K562 (cell line): ENCODE measurements around the gene SNTG2. TPM values are rescaled to one million over a fixed set of nuclear protein-coding genes. Genes with fewer than 3 reads are reported as not detected.

Experiments
- CREM ChIP-seq: IDR thresholded peaks from 2 replicates; pipeline ENCODE4 v1.6.1; 2014; ENCODE audit warnings: antibody characterized with exemption, low read depth
- FOXA1 ChIP-seq: fragments of 450-650 bp; IDR thresholded peaks from 2 replicates; pipeline ENCODE4 v1.6.1; 2016; ENCODE audit warnings: mild to moderate bottlenecking, borderline replicate concordance
- FOXK1 ChIP-seq: sonication (generic); formaldehyde crosslinking; IDR thresholded peaks from 2 replicates; pipeline ENCODE4 v1.8.0; 2022; ENCODE audit warnings: missing genetic modification reagents, mild to moderate bottlenecking, borderline replicate concordance
- HCFC1 ChIP-seq: IDR thresholded peaks from 2 replicates; pipeline ENCODE4 v1.6.1; 2012; ENCODE audit warnings: low read depth, low read length, improper control_type of control experiment
- KLF1 ChIP-seq: fragments of 450-650 bp; IDR thresholded peaks from 2 replicates; pipeline ENCODE4 v1.6.1; 2016; ENCODE audit warnings: missing genetic modification characterization, missing compliant biosample characterization
- PHTF2 ChIP-seq: fragments of 250-450 bp; sonication (Bioruptor Pico); IDR thresholded peaks from 2 replicates; pipeline ENCODE4 v1.5.0; 2021; ENCODE audit warnings: mild to moderate bottlenecking
- ZNF444 ChIP-seq: fragments of 250-450 bp; sonication (Bioruptor Pico); IDR thresholded peaks from 2 replicates; pipeline ENCODE4 v1.4.0; 2020; ENCODE audit warnings: mild to moderate bottlenecking, moderate library complexity
- polyA plus RNA-seq, 8 experiments: library from polyadenylated mRNA; depleted of rRNA in 4 of 8; stranded (reverse) in 5 of 8; unstranded in 3 of 8; fragments of >200 nt; fragmentation: Nextera tagmentation in 2 of 8; fragmentation: Illumina TruSeq in 1 of 8; extraction: Ambion mirVana in 2 of 8; extraction: Trizol in 1 of 8; gene quantifications; 2 replicates each; pipeline versions ENCODE4 v1.2.1 to v1.2.3, GENCODE V29; 2011 to 2014; ENCODE audit warnings: inconsistent platforms in 1 of 8, missing spikeins in 1 of 8
- total RNA-seq, 7 experiments: library from RNA; depleted of rRNA in 6 of 7; stranded (reverse); fragments of >200 nt in 6 of 7; fragmentation: Illumina TruSeq in 2 of 7; extraction: Trizol in 2 of 7; gene quantifications; 2 replicates each; pipeline versions ENCODE4 v1.2.1 to v1.2.3, GENCODE V29; 2011 to 2021; ENCODE audit warnings: low replicate concordance in 1 of 7
- TF ChIP-seq, protein P1 (sequence below), 2 experiments: fragments of 450-650 bp in 1 of 2; sonication (generic) in 1 of 2; formaldehyde crosslinking in 1 of 2; IDR thresholded peaks; 2 replicates each; pipeline versions ENCODE4 v1.7.1 to v1.9.0; 2016 to 2022; ENCODE audit warnings: inconsistent platforms in 1 of 2, mild to moderate bottlenecking in 1 of 2, missing genetic modification reagents in 1 of 2
- TF ChIP-seq, protein P2 (sequence below): fragments of 250-450 bp; sonication (Bioruptor Pico); IDR thresholded peaks from 2 replicates; pipeline ENCODE4 v1.4.0; 2020; ENCODE audit warnings: mild to moderate bottlenecking

Gene SNTG2
- total and polyA plus RNA-seq, 9 of the 15 experiments (the other 6 are each of a cell fraction or from before 2014, with no cell fraction given) = not detected

DNA sequence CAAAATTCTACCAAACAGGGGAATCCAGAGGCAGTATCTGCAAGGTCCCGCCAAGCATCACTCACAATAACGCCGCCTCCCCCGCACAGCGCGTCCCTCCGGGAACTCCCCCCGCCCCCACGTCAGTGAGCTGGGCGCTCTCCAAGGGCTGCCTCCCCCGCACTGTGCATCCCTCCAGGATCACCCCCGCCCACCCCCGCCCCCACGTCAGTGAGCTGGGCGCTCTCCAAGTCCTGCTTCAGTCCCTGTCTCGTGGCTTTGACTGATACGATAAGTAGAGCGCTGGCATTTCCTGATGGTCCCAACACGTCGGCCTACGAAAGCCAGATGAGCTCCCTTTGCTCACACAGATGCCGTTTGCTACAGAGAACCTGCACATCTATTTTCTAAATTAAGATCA lies 331.9 kb downstream of the SNTG2 start (continued):
- TF ChIP-seq, protein P1, sequence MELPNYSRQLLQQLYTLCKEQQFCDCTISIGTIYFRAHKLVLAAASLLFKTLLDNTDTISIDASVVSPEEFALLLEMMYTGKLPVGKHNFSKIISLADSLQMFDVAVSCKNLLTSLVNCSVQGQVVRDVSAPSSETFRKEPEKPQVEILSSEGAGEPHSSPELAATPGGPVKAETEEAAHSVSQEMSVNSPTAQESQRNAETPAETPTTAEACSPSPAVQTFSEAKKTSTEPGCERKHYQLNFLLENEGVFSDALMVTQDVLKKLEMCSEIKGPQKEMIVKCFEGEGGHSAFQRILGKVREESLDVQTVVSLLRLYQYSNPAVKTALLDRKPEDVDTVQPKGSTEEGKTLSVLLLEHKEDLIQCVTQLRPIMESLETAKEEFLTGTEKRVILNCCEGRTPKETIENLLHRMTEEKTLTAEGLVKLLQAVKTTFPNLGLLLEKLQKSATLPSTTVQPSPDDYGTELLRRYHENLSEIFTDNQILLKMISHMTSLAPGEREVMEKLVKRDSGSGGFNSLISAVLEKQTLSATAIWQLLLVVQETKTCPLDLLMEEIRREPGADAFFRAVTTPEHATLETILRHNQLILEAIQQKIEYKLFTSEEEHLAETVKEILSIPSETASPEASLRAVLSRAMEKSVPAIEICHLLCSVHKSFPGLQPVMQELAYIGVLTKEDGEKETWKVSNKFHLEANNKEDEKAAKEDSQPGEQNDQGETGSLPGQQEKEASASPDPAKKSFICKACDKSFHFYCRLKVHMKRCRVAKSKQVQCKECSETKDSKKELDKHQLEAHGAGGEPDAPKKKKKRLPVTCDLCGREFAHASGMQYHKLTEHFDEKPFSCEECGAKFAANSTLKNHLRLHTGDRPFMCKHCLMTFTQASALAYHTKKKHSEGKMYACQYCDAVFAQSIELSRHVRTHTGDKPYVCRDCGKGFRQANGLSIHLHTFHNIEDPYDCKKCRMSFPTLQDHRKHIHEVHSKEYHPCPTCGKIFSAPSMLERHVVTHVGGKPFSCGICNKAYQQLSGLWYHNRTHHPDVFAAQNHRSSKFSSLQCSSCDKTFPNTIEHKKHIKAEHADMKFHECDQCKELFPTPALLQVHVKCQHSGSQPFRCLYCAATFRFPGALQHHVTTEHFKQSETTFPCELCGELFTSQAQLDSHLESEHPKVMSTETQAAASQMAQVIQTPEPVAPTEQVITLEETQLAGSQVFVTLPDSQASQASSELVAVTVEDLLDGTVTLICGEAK (IDR thresholded peaks at IDR 0.05) = no peak
- TF ChIP-seq, protein P1 (CRISPR knock-in tag; IDR thresholded peaks at IDR 0.05) = no peak
- TF ChIP-seq, protein P2, sequence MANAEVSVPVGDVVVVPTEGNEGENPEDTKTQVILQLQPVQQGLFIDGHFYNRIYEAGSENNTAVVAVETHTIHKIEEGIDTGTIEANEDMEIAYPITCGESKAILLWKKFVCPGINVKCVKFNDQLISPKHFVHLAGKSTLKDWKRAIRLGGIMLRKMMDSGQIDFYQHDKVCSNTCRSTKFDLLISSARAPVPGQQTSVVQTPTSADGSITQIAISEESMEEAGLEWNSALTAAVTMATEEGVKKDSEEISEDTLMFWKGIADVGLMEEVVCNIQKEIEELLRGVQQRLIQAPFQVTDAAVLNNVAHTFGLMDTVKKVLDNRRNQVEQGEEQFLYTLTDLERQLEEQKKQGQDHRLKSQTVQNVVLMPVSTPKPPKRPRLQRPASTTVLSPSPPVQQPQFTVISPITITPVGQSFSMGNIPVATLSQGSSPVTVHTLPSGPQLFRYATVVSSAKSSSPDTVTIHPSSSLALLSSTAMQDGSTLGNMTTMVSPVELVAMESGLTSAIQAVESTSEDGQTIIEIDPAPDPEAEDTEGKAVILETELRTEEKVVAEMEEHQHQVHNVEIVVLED = no peak
- TF ChIP-seq HCFC1 = no peak
- no peak for TF ChIP-seq FOXK1 (CRISPR knock-in tag)
- no peak for TF ChIP-seq PHTF2 (CRISPR knock-in tag)
- TF ChIP-seq CREM = 0 out of 2 replicates have a peak, but pooled peaks have one; percentile 10
- no peak for TF ChIP-seq FOXA1
- no peak for TF ChIP-seq KLF1 (tag)
- no peak for TF ChIP-seq ZNF444 (CRISPR knock-in tag)
